ENCODE results near the gene SKAP1. TPM values are rescaled to one million over a fixed set of nuclear protein-coding genes. Genes with fewer than 3 reads are reported as not detected.

Gene SKAP1
- total and polyA plus RNA-seq, 8 donors, result 2.4 to 4.4 (median 3.2) TPM; not detected in 2

DNA sequence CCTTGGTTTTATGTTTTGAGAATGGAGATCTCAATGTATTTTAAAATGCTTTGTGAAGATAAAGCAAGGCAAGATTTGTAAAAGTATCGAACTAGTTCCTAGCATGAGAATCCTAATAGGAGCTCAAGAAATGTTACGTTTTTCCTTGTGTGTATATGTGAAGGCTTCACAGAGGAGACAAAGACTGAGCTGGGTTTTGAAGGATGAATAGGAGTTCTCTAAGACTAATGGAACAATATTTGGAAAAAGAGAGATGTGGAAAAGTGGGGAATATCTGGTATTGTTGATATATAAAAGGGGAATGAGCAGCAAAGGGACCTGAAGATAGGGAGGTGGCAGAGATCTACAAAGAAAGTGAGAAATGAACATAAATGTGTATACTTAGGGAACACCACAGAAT, 195.1 kb downstream of the SKAP1 start:
- H3K27me3 ChIP-seq, result no peaks in the 10 kb centered on the region
- TF ChIP-seq EP300 (IDR thresholded peaks at IDR 0.05), result no peak
- TF ChIP-seq POLR2AphosphoS5 (IDR thresholded peaks at IDR 0.05), result no peak
- TF ChIP-seq POLR2A (IDR thresholded peaks at IDR 0.05), result no peak
- TF ChIP-seq, protein P1, sequence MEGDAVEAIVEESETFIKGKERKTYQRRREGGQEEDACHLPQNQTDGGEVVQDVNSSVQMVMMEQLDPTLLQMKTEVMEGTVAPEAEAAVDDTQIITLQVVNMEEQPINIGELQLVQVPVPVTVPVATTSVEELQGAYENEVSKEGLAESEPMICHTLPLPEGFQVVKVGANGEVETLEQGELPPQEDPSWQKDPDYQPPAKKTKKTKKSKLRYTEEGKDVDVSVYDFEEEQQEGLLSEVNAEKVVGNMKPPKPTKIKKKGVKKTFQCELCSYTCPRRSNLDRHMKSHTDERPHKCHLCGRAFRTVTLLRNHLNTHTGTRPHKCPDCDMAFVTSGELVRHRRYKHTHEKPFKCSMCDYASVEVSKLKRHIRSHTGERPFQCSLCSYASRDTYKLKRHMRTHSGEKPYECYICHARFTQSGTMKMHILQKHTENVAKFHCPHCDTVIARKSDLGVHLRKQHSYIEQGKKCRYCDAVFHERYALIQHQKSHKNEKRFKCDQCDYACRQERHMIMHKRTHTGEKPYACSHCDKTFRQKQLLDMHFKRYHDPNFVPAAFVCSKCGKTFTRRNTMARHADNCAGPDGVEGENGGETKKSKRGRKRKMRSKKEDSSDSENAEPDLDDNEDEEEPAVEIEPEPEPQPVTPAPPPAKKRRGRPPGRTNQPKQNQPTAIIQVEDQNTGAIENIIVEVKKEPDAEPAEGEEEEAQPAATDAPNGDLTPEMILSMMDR (IDR thresholded peaks at IDR 0.05), result no peak
- intact Hi-C loops (cut with DNase I; ENCODE audit: low total_unique reads), result no loop called here
- H3K9me3 ChIP-seq, result no peaks in the 10 kb centered on the region
- no peaks in the 10 kb centered on the region for H3K36me3 ChIP-seq
- DNase-seq, result no peak
- WGBS, 5 donors, result 85 to 97% (median 91%) methylated on average over 2 of the region's 2 CpGs
- no peak overlapping the region for H3K4me3 ChIP-seq
- peaks cover 0 to under 1% (median under 1%) of the 10 kb centered on the region in 4 donors for H3K4me1 ChIP-seq
- H3K27ac ChIP-seq, result no peak overlapping the region

DNA sequence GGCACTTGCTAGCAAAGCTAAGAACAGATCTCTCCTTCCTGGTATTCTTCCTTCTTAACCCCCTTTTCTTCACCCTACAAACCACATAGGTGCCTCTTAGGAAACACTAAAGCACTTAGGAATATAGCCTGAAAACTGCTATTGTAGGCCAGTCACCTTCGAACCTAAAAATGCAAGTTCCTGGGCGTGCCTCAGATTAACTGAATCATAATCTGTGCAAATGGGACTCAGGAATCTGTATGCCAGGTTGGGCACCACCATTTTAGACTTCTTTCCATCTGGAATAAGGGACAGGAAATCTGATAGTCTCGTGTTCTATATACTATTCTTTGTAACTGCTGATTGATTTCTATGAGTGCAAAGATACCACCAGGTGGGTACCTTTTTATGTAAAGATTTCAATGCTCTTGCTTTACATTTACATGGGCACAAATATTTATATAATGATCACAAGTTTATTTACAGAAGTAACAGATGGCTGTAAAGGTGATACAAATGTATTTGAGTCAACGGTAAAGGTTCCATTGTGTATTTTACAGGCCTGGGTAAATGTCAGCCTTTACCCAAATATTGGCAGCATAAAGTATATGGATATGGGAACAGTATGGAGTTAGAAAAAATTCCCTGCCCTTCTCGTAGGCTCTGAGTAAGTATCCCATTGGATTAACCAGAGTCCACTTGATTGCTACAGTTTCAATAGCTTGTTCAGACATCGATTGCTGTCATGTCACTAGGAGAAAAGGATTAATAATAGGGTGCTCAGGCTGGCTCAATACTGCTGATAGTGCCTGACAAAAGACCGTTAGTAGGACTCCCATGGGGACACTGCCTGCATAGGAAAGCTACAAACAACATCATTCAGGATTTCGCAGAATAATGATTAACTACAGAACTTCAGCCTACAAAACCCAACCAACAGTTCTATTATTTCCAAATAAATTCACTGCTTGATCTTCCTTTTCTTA, 197.7 kb downstream of the SKAP1 start:
- H3K27ac ChIP-seq, result no peak overlapping the region
- no peak overlapping the region for H3K4me3 ChIP-seq
- H3K9me3 ChIP-seq, result no peaks in the 10 kb centered on the region
- H3K27me3 ChIP-seq, result no peaks in the 10 kb centered on the region
- TF ChIP-seq EP300 (IDR thresholded peaks at IDR 0.05), result no peak
- TF ChIP-seq POLR2A (IDR thresholded peaks at IDR 0.05), result no peak
- TF ChIP-seq, protein P1 (IDR thresholded peaks at IDR 0.05), result no peak
- TF ChIP-seq POLR2AphosphoS5 (IDR thresholded peaks at IDR 0.05), result no peak
- no peaks in the 10 kb centered on the region for H3K36me3 ChIP-seq
- WGBS, 5 donors, result 40 to 58% (median 52%) methylated on average over 8 of the region's 8 CpGs
- intact Hi-C loops (cut with DNase I; ENCODE audit: low total_unique reads), result no loop called here
- no peaks in the 10 kb centered on the region for H3K4me1 ChIP-seq
- no peak for DNase-seq

DNA sequence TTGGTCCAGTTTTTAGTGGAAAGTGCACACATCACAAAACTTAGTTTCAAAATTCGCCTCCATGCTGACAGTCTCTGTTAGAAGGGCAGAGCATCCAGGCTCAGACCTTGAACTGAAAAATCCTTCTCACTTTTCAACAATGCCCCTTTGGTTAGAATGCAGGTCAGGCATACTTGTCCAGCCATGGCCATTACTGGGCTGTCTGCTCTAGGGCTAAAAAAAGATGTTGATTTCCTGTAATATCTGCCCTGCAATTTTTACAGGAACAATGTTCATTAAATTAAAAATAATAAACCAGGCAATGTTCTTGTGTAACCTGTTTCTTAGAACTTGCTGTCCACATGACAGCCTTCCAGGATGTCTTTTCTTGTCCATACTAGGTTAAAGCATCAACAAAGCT, 200.1 kb downstream of the SKAP1 start:
- no peak for DNase-seq
- 56 to 78% (median 77%) methylated on average over 1 of the region's 1 CpG for whole genome bisulfite sequencing, 5 donors
- intact Hi-C loops (cut with DNase I; ENCODE audit: low total_unique reads), result no loop called here
- Histone ChIP-seq H3K4me1 (no peaks in the 10 kb centered on the region), H3K36me3 (no peaks in the 10 kb centered on the region), H3K27ac (no peak overlapping the region), H3K27me3 (peaks cover 0 to 11% (median 0%) of the 10 kb centered on the region in 3 donors), H3K4me3 (no peak overlapping the region), H3K9me3 (no peaks in the 10 kb centered on the region)
- TF ChIP-seq, protein P1 (IDR thresholded peaks at IDR 0.05), result no peak
- TF ChIP-seq EP300 (IDR thresholded peaks at IDR 0.05), result no peak

DNA sequence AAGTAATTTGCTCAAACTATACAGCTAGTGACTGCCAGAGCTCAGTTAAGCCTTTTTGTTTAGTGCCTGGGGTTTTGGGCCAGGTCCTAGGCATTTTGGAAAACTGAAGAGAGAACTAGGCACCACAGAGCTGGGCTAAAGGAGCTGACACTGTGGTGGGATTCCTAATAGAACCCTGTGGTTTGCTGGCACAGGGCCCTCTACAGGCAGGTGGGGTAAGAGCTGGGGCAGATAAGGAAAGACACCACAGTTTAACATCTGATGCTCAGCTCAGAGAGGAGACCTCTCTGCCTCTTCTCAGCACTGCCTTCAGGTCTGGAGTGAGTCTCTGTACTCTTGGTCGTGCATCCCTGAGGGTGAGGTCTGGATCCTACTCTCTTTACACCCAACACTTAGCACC, 201.3 kb downstream of the SKAP1 start:
- intact Hi-C loops (cut with DNase I; ENCODE audit: low total_unique reads), result no loop called here
- Histone ChIP-seq H3K27me3 (peaks cover 0 to 11% (median 0%) of the 10 kb centered on the region in 3 donors), H3K36me3 (no peaks in the 10 kb centered on the region), H3K9me3 (no peaks in the 10 kb centered on the region), H3K4me3 (no peak overlapping the region), H3K4me1 (no peaks in the 10 kb centered on the region), H3K27ac (no peak overlapping the region)
- 63 to 94% (median 75%) methylated on average over 1 of the region's 1 CpG for WGBS, 5 donors
- TF ChIP-seq POLR2A (IDR thresholded peaks at IDR 0.05) (no peak), EP300 (IDR thresholded peaks at IDR 0.05) (no peak), POLR2AphosphoS5 (IDR thresholded peaks at IDR 0.05) (no peak)
- TF ChIP-seq, protein P1 (IDR thresholded peaks at IDR 0.05), result no peak
- DNase-seq, result no peak

Measured in stomach (tissue), 9 donors.